ENCODE results near the gene CCDC152. TPM values are rescaled to one million over a fixed set of nuclear protein-coding genes. Genes with fewer than 3 reads are reported as not detected.

Gene CCDC152
- total and polyA plus RNA-seq, 2 donors (not counting 3 experiments of a cell fraction or from before 2014, with no cell fraction given), result 0.48 to 2.8 TPM

DNA sequence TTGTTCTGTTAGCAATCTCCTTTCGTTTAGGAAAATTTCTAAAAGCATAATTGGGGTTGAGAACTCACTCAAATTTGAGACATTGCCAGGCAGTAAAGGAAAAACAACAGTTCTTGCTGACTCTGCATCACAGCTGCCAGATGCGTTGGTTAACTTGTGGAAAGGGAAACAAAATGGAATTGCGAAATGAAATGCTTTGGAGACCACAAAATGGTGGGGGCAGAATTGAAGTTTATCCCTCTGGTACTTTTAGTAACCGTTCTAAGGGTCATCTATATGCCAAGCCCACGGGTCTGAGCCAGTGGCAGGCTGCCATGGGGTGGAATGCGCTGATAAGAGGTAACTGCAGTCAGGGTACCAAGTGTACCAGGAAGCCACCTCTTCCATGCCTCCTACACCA, 83.7 kb downstream of the CCDC152 start:
- no peak for DNase-seq (ENCODE audit: low read depth, low spot score)
- CTCF ChIA-PET, result interaction anchor here (1.0 to 1.3 kb wide), 2 partner anchors 28 to 49 kb away, joined by 3 read pairs; partner anchors contain the start of gene SELENOP
- peaks cover 1 to 3% of the 10 kb centered on the region in 2 experiments for H3K27me3 ChIP-seq (ENCODE audit: control insufficient read depth in 2 of 2, insufficient read depth in 2 of 2, low read length in 2 of 2)
- no peaks in the 10 kb centered on the region for H3K36me3 ChIP-seq (ENCODE audit: control insufficient read depth in 2 of 2, extremely low read depth in 1 of 2, insufficient read depth in 2 of 2, low read length in 2 of 2)
- no peak overlapping the region for H3K4me2 ChIP-seq (ENCODE audit: insufficient read depth, low read length)
- no TSS peak for BruUV-seq (replicated peaks)
- TF ChIP-seq POLR2A (IDR thresholded peaks at IDR 0.05; ENCODE audit: low read depth, low read length), result no peak
- no peak for TF ChIP-seq POLR2AphosphoS5 (IDR thresholded peaks at IDR 0.05; ENCODE audit: insufficient read depth, low read depth, low read length)
- TF ChIP-seq JUN (IDR thresholded peaks at IDR 0.05; ENCODE audit: borderline replicate concordance, insufficient read depth, insufficient read length, low read depth), result no peak
- TF ChIP-seq GATA2 (IDR thresholded peaks at IDR 0.05; ENCODE audit: insufficient read depth, insufficient read length, low read depth, low read length), result no peak
- TF ChIP-seq, protein P1, sequence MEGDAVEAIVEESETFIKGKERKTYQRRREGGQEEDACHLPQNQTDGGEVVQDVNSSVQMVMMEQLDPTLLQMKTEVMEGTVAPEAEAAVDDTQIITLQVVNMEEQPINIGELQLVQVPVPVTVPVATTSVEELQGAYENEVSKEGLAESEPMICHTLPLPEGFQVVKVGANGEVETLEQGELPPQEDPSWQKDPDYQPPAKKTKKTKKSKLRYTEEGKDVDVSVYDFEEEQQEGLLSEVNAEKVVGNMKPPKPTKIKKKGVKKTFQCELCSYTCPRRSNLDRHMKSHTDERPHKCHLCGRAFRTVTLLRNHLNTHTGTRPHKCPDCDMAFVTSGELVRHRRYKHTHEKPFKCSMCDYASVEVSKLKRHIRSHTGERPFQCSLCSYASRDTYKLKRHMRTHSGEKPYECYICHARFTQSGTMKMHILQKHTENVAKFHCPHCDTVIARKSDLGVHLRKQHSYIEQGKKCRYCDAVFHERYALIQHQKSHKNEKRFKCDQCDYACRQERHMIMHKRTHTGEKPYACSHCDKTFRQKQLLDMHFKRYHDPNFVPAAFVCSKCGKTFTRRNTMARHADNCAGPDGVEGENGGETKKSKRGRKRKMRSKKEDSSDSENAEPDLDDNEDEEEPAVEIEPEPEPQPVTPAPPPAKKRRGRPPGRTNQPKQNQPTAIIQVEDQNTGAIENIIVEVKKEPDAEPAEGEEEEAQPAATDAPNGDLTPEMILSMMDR (IDR thresholded peaks at IDR 0.05; ENCODE audit: extremely low read depth in 1 of 2, insufficient read depth in 1 of 2, low read depth in 1 of 2, low read length in 2 of 2), result no peak
- TF ChIP-seq FOS (IDR thresholded peaks at IDR 0.05; ENCODE audit: borderline replicate concordance, insufficient read depth, low read length), result no peak
- no peak overlapping the region for H3K4me3 ChIP-seq (replicated peaks in 1 of 3; ENCODE audit: insufficient read depth in 1 of 3, low read depth in 1 of 3, low read length in 3 of 3)
- H2AFZ ChIP-seq (ENCODE audit: low read depth, low read length), result no peak overlapping the region
- FAIRE-seq, result peak; percentile 35
- intact Hi-C loops (cut with micrococcal nuclease), result no loop called here
- H3K9me1 ChIP-seq (replicated peaks; ENCODE audit: control insufficient read depth, extremely low read depth, insufficient read depth, low read length), result no peaks in the 10 kb centered on the region
- H3K9me3 ChIP-seq (replicated peaks; ENCODE audit: control insufficient read depth, insufficient read depth, low read length), result no peaks in the 10 kb centered on the region
- H3K79me2 ChIP-seq (ENCODE audit: control insufficient read depth, insufficient read depth, low read length), result no peaks in the 10 kb centered on the region
- dilution Hi-C loops (cut with MboI; ENCODE audit: extremely low pct_ligation_motif_present, low sequenced_read_pairs), result no loop called here
- no peaks in the 10 kb centered on the region for H3K4me1 ChIP-seq (ENCODE audit: control insufficient read depth, extremely low read depth, insufficient read depth, low read length)
- POLR2A ChIA-PET, result no interaction called here
- no peak overlapping the region for H3K27ac ChIP-seq (ENCODE audit: insufficient read depth, low read depth, low read length)
- H3K9ac ChIP-seq (replicated peaks; ENCODE audit: extremely low read depth, insufficient read depth, low read length), result no peak overlapping the region
- no peaks in the 10 kb centered on the region for H4K20me1 ChIP-seq (replicated peaks; ENCODE audit: control insufficient read depth, extremely low read depth, insufficient read depth, low read length)
